GM18526 (cell line): ENCODE data around the gene PSD4.

ENCODE experiments used
- POLR2A ChIP-seq: IDR thresholded peaks from 3 replicates; pipeline ENCODE4 v1.6.1; 2011; ENCODE audit not compliant: insufficient read length; ENCODE audit errors: extremely low read depth

PSD4 gene

GRCh38 chr2:113214141-113214540 lies 40.4 kb downstream of the PSD4 start:
- no peak for TF ChIP-seq POLR2A

- no peak for TF ChIP-seq POLR2A
These were observed 41.3 kb downstream of the PSD4 start for GRCh38 chr2:113215056-113215455.

DNA sequence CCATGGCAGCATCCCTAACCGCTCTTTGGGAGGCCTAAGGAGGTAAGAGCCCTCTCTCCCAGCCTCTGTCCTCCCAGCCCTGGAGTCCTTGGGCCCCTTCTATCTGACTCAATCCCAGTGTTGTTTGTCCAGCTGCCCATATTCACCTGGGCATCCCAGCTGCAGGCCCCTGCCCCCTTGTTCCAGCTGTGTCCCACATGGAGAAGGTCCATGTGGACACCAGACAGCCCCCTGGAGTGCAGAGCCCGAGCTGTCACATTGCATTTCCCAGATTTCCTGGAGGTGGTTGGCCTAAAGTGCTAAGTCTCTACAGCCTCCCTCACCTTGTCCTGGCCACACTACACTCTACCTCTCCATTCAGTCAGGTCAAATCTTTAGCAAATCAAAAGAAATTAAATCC lies 42.5 kb downstream of the PSD4 start:
- TF ChIP-seq POLR2A = no peak

DNA sequence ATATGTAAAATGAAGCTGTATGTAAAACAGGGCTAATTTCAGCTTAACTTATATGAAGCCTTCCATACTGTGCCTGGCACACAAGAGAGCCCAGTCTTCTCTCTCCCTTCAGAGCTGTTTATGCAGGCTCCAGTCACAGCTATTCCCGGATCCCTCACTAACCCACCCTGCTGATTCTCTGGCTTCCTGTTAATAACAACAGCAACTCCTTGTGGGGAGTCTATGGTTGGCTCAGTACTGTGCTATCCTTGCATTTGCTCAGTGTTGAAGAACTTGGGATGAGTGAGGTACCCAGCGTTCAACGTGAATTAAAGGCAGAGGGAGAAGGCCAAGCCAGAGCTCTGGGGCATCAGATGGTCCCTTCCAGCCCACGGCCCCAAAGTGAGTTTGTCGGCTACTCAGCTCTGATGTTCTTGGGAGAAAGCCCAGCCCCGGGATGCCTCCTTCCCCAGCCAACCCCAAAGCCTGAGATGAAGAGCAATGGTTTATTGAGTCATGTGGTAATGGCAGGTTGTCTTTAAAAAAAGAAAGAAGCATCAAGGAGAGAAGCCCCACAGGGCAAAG lies 43.2 kb downstream of the PSD4 start:
- TF ChIP-seq POLR2A = no peak

- TF ChIP-seq POLR2A = no peak
These were observed 43.9 kb downstream of the PSD4 start for GRCh38 chr2:113217455-113218282.

GRCh38 chr2:113218283-113219091 lies 44.7 kb downstream of the PSD4 start:
- no peak for TF ChIP-seq POLR2A

DNA sequence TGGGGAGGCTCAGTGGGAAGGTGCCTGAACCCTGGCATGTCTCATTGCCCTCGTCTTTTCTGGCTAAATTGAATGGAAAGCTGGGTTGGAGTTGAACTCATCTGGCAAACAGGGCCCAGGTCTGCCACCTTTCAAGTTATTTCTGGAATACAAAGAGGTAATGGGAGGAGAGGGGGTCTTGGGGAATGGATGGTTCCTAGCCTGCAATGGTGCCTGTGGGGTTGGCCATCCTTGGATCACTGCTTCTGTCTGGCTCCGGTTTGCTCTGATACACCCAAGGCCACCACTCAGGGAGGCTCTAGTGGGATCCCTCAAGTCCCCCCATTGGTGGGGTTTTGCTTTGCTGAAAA lies 45.3 kb downstream of the PSD4 start:
- no peak for TF ChIP-seq POLR2A

DNA sequence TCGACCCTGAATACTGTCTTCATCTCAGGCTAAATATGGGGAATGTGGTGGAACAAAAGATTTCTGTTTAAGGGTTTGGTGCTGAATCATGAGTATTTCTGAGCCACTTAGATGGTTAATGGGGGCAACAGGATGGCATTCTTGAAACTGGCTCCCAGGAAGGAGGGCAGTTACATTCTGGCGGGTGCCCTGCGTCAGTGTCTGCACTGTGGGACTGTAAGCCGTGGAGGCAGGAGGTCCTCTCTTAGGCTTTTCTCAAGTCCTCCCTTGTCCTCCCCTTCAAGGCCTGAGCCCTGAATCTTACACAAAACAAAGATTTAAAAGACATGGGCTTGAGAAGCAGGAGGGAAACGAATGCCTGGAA lies 45.7 kb downstream of the PSD4 start:
- no peak for TF ChIP-seq POLR2A

DNA sequence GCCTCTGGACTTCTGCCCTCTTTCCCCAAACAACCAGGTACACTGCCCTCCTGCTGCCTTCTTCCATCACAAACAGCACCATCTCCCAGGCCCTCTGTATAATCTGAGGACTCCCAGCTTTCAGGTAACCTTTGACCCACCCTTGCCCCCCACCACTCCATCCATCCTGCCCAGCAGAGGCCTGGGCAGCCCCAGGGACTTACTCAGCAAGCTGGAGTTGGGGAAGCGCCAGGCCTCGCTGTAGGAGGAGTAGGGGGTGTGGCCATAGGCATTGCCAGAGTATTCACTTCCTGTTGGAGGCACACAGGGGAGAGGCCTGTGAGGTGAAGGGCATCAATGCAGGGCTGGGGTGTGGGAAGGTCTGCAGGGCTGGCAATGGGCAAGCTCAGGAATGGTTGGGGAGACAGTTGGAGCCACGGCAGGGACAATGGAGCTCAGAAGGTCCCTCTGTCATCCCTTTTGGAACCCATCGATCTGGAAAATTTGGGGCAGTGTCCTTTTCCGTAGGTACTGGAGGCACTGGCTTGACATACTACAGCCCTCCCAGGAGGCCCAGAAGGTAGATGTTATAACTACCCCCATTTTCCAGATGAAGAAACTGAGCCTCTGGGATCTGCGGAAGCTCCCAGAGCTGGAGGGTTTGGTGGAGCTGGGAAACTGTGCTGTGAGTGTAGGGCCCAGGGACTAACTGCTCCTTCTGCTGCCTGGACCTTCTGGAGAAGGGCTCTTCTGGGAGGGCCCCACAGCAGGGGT lies 46.3 kb downstream of the PSD4 start:
- no peak for TF ChIP-seq POLR2A

DNA sequence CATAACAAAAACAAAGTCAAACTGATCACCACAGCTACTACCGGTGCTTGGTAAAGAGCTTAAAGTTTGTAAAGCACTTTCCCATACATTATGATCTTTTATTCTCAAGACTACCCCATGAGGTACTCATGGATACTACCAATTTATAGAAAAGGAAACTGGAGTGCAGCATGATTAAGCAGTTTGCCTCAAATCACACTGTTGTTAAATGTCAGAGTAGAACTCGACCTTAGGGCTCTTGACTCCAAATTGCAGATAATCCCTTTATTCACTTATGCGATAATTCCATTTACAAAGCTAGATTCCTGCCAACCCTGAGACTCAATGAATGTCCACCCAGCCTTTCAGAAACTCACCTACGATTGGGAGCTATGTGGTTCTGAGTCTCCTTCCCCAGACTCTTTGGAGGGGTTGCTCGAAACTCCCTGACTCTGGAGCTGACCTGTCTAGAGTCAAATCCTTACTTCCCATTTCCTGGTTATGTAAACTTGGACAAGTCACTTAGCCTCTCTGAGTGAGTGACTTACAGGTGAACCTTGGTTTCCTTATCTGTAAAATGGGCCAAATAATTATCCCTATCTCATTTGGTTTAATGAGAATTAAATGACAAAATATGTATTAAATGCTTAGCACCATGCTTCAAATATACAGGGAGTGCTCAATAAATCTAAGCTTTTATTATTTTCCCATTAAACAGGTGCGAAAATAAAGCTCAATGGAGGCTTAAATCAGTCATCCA lies 47.4 kb downstream of the PSD4 start:
- no peak for TF ChIP-seq POLR2A

DNA sequence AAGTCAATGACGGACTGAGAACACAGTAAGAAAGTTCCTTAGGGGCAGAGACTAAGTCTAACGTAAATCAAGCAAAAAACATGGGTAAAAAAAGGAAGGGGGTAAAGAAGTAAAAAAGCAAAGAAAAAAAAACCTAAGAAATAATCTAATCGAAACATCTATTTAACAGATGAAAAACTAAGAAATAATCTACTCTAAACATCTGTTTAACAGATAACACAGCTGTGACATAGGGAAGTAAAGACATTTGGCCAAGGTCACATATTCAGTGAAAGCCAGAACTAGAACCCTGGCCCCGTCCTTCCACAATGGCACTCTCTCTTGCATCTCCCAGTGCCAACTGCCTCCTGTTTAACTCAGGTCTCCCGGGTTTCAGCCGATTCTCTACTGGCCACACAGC lies 48.1 kb downstream of the PSD4 start:
- no peak for TF ChIP-seq POLR2A

GRCh38 chr2:113223813-113224212 lies 50.0 kb downstream of the PSD4 start:
- no peak for TF ChIP-seq POLR2A

DNA sequence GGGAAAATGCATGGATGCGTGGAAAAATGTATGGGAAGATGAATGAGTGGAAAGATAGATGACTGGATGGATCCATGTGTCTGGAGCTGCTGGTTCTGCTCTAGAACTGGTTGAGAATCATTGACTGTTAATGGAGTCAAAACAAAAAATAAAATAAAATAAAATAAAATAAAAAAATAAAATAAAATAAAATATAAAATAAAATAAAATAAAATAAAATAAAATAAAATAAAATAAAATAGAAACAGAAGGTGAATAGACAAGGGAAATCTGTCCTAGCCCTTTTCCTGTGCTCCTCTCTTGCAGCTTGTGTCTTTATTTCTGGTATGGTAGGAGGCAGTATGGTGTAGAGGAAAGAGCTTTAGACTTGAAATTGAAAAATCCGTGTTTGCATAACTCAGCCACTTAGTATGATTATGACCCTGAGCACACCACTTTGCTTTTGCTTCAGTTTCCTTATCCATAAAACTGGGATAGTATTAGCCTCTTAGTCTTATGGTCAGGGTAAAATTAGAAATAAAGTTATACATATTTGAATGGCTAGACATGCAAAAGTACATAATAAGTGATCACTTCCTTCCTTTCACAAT lies 51.0 kb downstream of the PSD4 start:
- no peak for TF ChIP-seq POLR2A
